GM21381 (cell line): ENCODE measurements around the gene DCAF7.

Source experiments
- ATAC-seq: cut with Tn5 transposase; IDR thresholded peaks from one replicate; pipeline ENCODE4 v1.9.1; 2021; ENCODE audit warnings: mild to moderate bottlenecking, moderate library complexity; ENCODE audit not compliant: unreplicated experiment

Gene DCAF7

GRCh38 chr17:63543822-63544420, 6.4 kb upstream of the DCAF7 start:
- no peak for ATAC-seq

- no peak for ATAC-seq
Measured at GRCh38 chr17:63544467-63545301, 5.6 kb upstream of the DCAF7 start.

GRCh38 chr17:63546308-63547082, 3.8 kb upstream of the DCAF7 start:
- no peak for ATAC-seq

GRCh38 chr17:63547083-63547523, 3.2 kb upstream of the DCAF7 start:
- no peak for ATAC-seq

GRCh38 chr17:63549289-63549945, 860 bp upstream of the DCAF7 start:
- peak; percentile 23 for ATAC-seq

GRCh38 chr17:63550817-63551639, 751 bp downstream of the DCAF7 start:
- ATAC-seq, result no peak

GRCh38 chr17:63552211-63552610, 1.9 kb downstream of the DCAF7 start:
- ATAC-seq, result no peak

GRCh38 chr17:63555500-63556156, 5.4 kb downstream of the DCAF7 start:
- no peak for ATAC-seq

- ATAC-seq, result no peak
Measured at GRCh38 chr17:63557416-63557815, 7.1 kb downstream of the DCAF7 start.

- no peak for ATAC-seq
Measured at GRCh38 chr17:63558441-63558840, 8.2 kb downstream of the DCAF7 start.

- no peak for ATAC-seq
Measured at GRCh38 chr17:63561819-63562218, 11.5 kb downstream of the DCAF7 start.

GRCh38 chr17:63563339-63563738, 13.1 kb downstream of the DCAF7 start:
- ATAC-seq, result no peak

- no peak for ATAC-seq
Measured at GRCh38 chr17:63564562-63564961, 14.3 kb downstream of the DCAF7 start.

- ATAC-seq, result no peak
Measured at GRCh38 chr17:63567229-63567628, 17.0 kb downstream of the DCAF7 start.

GRCh38 chr17:63568563-63568962, 18.3 kb downstream of the DCAF7 start:
- ATAC-seq, result no peak

- ATAC-seq, result no peak
Measured at GRCh38 chr17:63571632-63572310, 21.5 kb downstream of the DCAF7 start.

- ATAC-seq, result no peak
Measured at GRCh38 chr17:63573634-63574033, 23.4 kb downstream of the DCAF7 start.

- ATAC-seq, result no peak
Measured at GRCh38 chr17:63578027-63578768, 27.9 kb downstream of the DCAF7 start.

GRCh38 chr17:63578769-63579111, 28.5 kb downstream of the DCAF7 start:
- no peak for ATAC-seq
